ENCODE data around the gene ETV1. TPM values are rescaled to one million over a fixed set of nuclear protein-coding genes. Genes with fewer than 3 reads are reported as not detected.
A peak's percentile ranks its signal among the peaks of the same experiment; 100 is the strongest.

Gene ETV1
- total RNA-seq, 1 donor from 2014 or later: 15.2 TPM

- Mint-ChIP-seq H3K27ac (ENCODE audit: unreplicated experiment) (no peak overlapping the region), H3K36me3 (ENCODE audit: unreplicated experiment) (peaks cover 2% of the 10 kb centered on the region), H3K4me1 (ENCODE audit: unreplicated experiment) (no peaks in the 10 kb centered on the region), H3K27me3 (ENCODE audit: unreplicated experiment) (no peaks in the 10 kb centered on the region), H3K9me3 (ENCODE audit: unreplicated experiment) (no peaks in the 10 kb centered on the region), H3K4me3 (ENCODE audit: unreplicated experiment) (no peak overlapping the region)
- DNase-seq (ENCODE audit: extremely low spot score, unreplicated experiment): peak; percentile 98
- peak; percentile 24 for TF ChIP-seq CTCF (IDR thresholded peaks at IDR 0.05)
Measured at GRCh38 chr7:13990984-13991790, 1.7 kb upstream of the ETV1 start.

GRCh38 chr7:13990319-13990983 is 985 bp upstream of the ETV1 start:
- no peak overlapping the region for H3K27ac Mint-ChIP-seq (ENCODE audit: unreplicated experiment)
- H3K4me3 Mint-ChIP-seq (ENCODE audit: unreplicated experiment): no peak overlapping the region
- H3K27me3 Mint-ChIP-seq (ENCODE audit: unreplicated experiment): no peaks in the 10 kb centered on the region
- H3K36me3 Mint-ChIP-seq (ENCODE audit: unreplicated experiment): peaks cover 2% of the 10 kb centered on the region
- no peak for DNase-seq (ENCODE audit: extremely low spot score, unreplicated experiment)
- no peaks in the 10 kb centered on the region for H3K4me1 Mint-ChIP-seq (ENCODE audit: unreplicated experiment)
- no peaks in the 10 kb centered on the region for H3K9me3 Mint-ChIP-seq (ENCODE audit: unreplicated experiment)
- TF ChIP-seq CTCF (IDR thresholded peaks at IDR 0.05): no peak

- H3K9me3 Mint-ChIP-seq (ENCODE audit: unreplicated experiment): no peaks in the 10 kb centered on the region
- H3K4me1 Mint-ChIP-seq (ENCODE audit: unreplicated experiment): no peaks in the 10 kb centered on the region
- peaks cover 2% of the 10 kb centered on the region for H3K36me3 Mint-ChIP-seq (ENCODE audit: unreplicated experiment)
- H3K4me3 Mint-ChIP-seq (ENCODE audit: unreplicated experiment): no peak overlapping the region
- TF ChIP-seq CTCF (IDR thresholded peaks at IDR 0.05): no peak
- no peaks in the 10 kb centered on the region for H3K27me3 Mint-ChIP-seq (ENCODE audit: unreplicated experiment)
- H3K27ac Mint-ChIP-seq (ENCODE audit: unreplicated experiment): no peak overlapping the region
- no peak for DNase-seq (ENCODE audit: extremely low spot score, unreplicated experiment)
Measured at GRCh38 chr7:13989949-13990305, 461 bp upstream of the ETV1 start.

- Mint-ChIP-seq H3K9me3 (ENCODE audit: unreplicated experiment) (no peaks in the 10 kb centered on the region), H3K27me3 (ENCODE audit: unreplicated experiment) (no peaks in the 10 kb centered on the region), H3K4me3 (ENCODE audit: unreplicated experiment) (no peak overlapping the region), H3K4me1 (ENCODE audit: unreplicated experiment) (no peaks in the 10 kb centered on the region), H3K27ac (ENCODE audit: unreplicated experiment) (no peak overlapping the region), H3K36me3 (ENCODE audit: unreplicated experiment) (peaks cover 2% of the 10 kb centered on the region)
- no peak for TF ChIP-seq CTCF (IDR thresholded peaks at IDR 0.05)
- DNase-seq (ENCODE audit: extremely low spot score, unreplicated experiment): no peak
Measured at GRCh38 chr7:13988731-13989125, 738 bp downstream of the ETV1 start.

GRCh38 chr7:13988065-13988464 is 1.4 kb downstream of the ETV1 start:
- Mint-ChIP-seq H3K27ac (ENCODE audit: unreplicated experiment) (no peak overlapping the region), H3K36me3 (ENCODE audit: unreplicated experiment) (peaks cover 2% of the 10 kb centered on the region), H3K4me1 (ENCODE audit: unreplicated experiment) (peaks cover under 1% of the 10 kb centered on the region), H3K4me3 (ENCODE audit: unreplicated experiment) (no peak overlapping the region), H3K27me3 (ENCODE audit: unreplicated experiment) (no peaks in the 10 kb centered on the region), H3K9me3 (ENCODE audit: unreplicated experiment) (no peaks in the 10 kb centered on the region)
- TF ChIP-seq CTCF (IDR thresholded peaks at IDR 0.05): no peak
- no peak for DNase-seq (ENCODE audit: extremely low spot score, unreplicated experiment)
